GM12891 (cell line): ENCODE measurements around the gene HTT-AS.

Experiments
- DNase-seq: peaks from one replicate; pipeline ENCODE4 v3.0.0; 2011; ENCODE audit warnings: low spot score; ENCODE audit not compliant: insufficient read length
- FAIRE-seq: peaks from 2 replicates; lab custom pipeline; 2011; peaks lifted over from hg19 to GRCh38; lab: Jason Lieb, UNC
- PAX5 ChIP-seq: IDR thresholded peaks from 2 replicates; pipeline ENCODE4 v1.6.1; 2011; ENCODE audit warnings: low read length, moderate library complexity, mild to moderate bottlenecking; ENCODE audit not compliant: insufficient read depth, severe bottlenecking
- POLR2A ChIP-seq: IDR thresholded peaks from 2 replicates; pipeline ENCODE4 v1.6.1; 2011; ENCODE audit warnings: low read depth, low read length, control low read depth
- POLR2AphosphoS5 ChIP-seq: IDR thresholded peaks from 2 replicates; pipeline ENCODE4 v1.6.1; 2011; ENCODE audit warnings: low read depth, low read length, control low read depth
- POU2F2 ChIP-seq: IDR thresholded peaks from 2 replicates; pipeline ENCODE4 v1.6.1; 2011; ENCODE audit warnings: low read depth, mild to moderate bottlenecking, control low read depth, low read length, moderate library complexity
- SPI1 ChIP-seq: IDR thresholded peaks from 2 replicates; pipeline ENCODE4 v1.6.1; 2011; ENCODE audit warnings: low read depth, low read length, control low read depth
- TAF1 ChIP-seq: IDR thresholded peaks from 2 replicates; pipeline ENCODE4 v1.6.1; 2011; ENCODE audit warnings: low read depth, low read length, control low read depth

The HTT-AS gene

GRCh38 chr4:3044870-3045819 lies 29.2 kb downstream of the HTT-AS start:
- TF ChIP-seq POLR2AphosphoS5: peak; percentile 61
- TF ChIP-seq SPI1: 0 out of 2 replicates have a peak, but pooled peaks have one; percentile 17
- TF ChIP-seq POLR2A: 0 out of 2 replicates have a peak, but pooled peaks have one; percentile 43
- no peak for TF ChIP-seq PAX5
- 0 out of 2 replicates have a peak, but pooled peaks have one; percentile 65 for TF ChIP-seq POU2F2
- FAIRE-seq (peak; percentile 97), DNase-seq (no peak)

GRCh38 chr4:3043282-3044020 lies 30.9 kb downstream of the HTT-AS start:
- DNase-seq (no peak), FAIRE-seq (no peak)
- TF ChIP-seq POU2F2 (no peak), PAX5 (no peak), POLR2AphosphoS5 (no peak), SPI1 (no peak), POLR2A (no peak), TAF1 (no peak)

GRCh38 chr4:3042226-3042625 lies 32.1 kb downstream of the HTT-AS start:
- DNase-seq (no peak), FAIRE-seq (peak; percentile 81)
- TF ChIP-seq POLR2A (no peak), POU2F2 (no peak), PAX5 (no peak), SPI1 (no peak), POLR2AphosphoS5 (no peak), TAF1 (no peak)

- DNase-seq (no peak), FAIRE-seq (peak; percentile 94)
- peak; percentile 53 for TF ChIP-seq POLR2A
- TF ChIP-seq SPI1: no peak
Observed at GRCh38 chr4:3041192-3042142, 32.9 kb downstream of the HTT-AS start.

- TF ChIP-seq TAF1 (no peak), SPI1 (peak; percentile 84), POU2F2 (no peak; the same call in 1 of the 2 replicates), POLR2A (peak; percentile 58; the same call in 1 of the 2 replicates), POLR2AphosphoS5 (0 out of 2 replicates have a peak, but pooled peaks have one; percentile 38), PAX5 (no peak)
- DNase-seq (no peak), FAIRE-seq (peak; percentile 96)
Observed at GRCh38 chr4:3040452-3041191, 33.7 kb downstream of the HTT-AS start.

- TF ChIP-seq POLR2A: no peak
- TF ChIP-seq POLR2AphosphoS5: no peak
- no peak for TF ChIP-seq TAF1
- no peak for TF ChIP-seq PAX5
- no peak for TF ChIP-seq SPI1
- DNase-seq (no peak), FAIRE-seq (no peak)
Observed at GRCh38 chr4:3039706-3040366, 34.5 kb downstream of the HTT-AS start.

GRCh38 chr4:3037957-3038461 lies 36.3 kb downstream of the HTT-AS start:
- TF ChIP-seq TAF1: no peak
- TF ChIP-seq SPI1: no peak
- TF ChIP-seq POLR2A: no peak
- TF ChIP-seq POU2F2: no peak
- TF ChIP-seq POLR2AphosphoS5: no peak
- no peak for TF ChIP-seq PAX5
- DNase-seq: no peak
- FAIRE-seq: peak; percentile 85
